HEK293T (cell line): ENCODE data around the gene RAB1A.

ENCODE experiments used
- BHLHE40 ChIP-seq: fragments of 450-650 bp; IDR thresholded peaks from 2 replicates; pipeline ENCODE4 v1.6.1; 2016; ENCODE audit warnings: mild to moderate bottlenecking, moderate library complexity, borderline replicate concordance
- ELF4 ChIP-seq: fragments of 450-650 bp; IDR thresholded peaks from 2 replicates; pipeline ENCODE4 v1.6.1; 2017; ENCODE audit warnings: antibody characterized with exemption
- FOXA1 ChIP-seq: fragments of 450-650 bp; IDR thresholded peaks from 2 replicates; pipeline ENCODE4 v1.6.1; 2016; ENCODE audit warnings: mild to moderate bottlenecking
- FOXM1 ChIP-seq: fragments of 450-650 bp; IDR thresholded peaks from 2 replicates; pipeline ENCODE4 v1.6.1; 2017; ENCODE audit warnings: mild to moderate bottlenecking, borderline replicate concordance
- HDGF ChIP-seq: fragments of 450-650 bp; IDR thresholded peaks from 2 replicates; pipeline ENCODE4 v1.6.1; 2017; ENCODE audit warnings: antibody characterized with exemption, borderline replicate concordance
- L3MBTL2 ChIP-seq: fragments of 450-650 bp; conservative IDR thresholded peaks from 2 replicates; pipeline ENCODE4 v1.6.1; 2016; ENCODE audit warnings: mild to moderate bottlenecking
- LEF1 ChIP-seq: fragments of 450-650 bp; IDR thresholded peaks from 2 replicates; pipeline ENCODE4 v1.6.1; 2017; ENCODE audit warnings: mild to moderate bottlenecking, borderline replicate concordance
- NFRKB ChIP-seq: fragments of 450-650 bp; IDR thresholded peaks from 2 replicates; pipeline ENCODE4 v1.6.1; 2016; ENCODE audit warnings: mild to moderate bottlenecking, moderate library complexity
- SP1 ChIP-seq: fragments of 450-650 bp; IDR thresholded peaks from 2 replicates; pipeline ENCODE4 v1.6.1; 2017
- TARDBP ChIP-seq: fragments of 450-650 bp; IDR thresholded peaks from 2 replicates; pipeline ENCODE4 v1.6.1; 2016
- TF ChIP-seq, protein P1 (sequence below): fragments of 450-650 bp; IDR thresholded peaks from 2 replicates; pipeline ENCODE4 v1.6.1; 2016

- TF ChIP-seq BHLHE40, result no peak
- no peak for TF ChIP-seq SP1
- no peak for TF ChIP-seq ELF4
- no peak for TF ChIP-seq TARDBP
- TF ChIP-seq FOXM1, result no peak
- no peak for TF ChIP-seq HDGF
- no peak for TF ChIP-seq NFRKB
- TF ChIP-seq FOXA1, result no peak
- TF ChIP-seq, protein P1, sequence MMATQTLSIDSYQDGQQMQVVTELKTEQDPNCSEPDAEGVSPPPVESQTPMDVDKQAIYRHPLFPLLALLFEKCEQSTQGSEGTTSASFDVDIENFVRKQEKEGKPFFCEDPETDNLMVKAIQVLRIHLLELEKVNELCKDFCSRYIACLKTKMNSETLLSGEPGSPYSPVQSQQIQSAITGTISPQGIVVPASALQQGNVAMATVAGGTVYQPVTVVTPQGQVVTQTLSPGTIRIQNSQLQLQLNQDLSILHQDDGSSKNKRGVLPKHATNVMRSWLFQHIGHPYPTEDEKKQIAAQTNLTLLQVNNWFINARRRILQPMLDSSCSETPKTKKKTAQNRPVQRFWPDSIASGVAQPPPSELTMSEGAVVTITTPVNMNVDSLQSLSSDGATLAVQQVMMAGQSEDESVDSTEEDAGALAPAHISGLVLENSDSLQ, result no peak
- TF ChIP-seq L3MBTL2, result no peak
- no peak for TF ChIP-seq LEF1
Observed at GRCh38 chr2:65081232-65081685, 48.6 kb downstream of the RAB1A start.
